SIG-M5 treated with dmso at 0.1 percent for 504 hours (cell line): ENCODE results near the gene ZNF385A.

ENCODE experiments used
- DNase-seq: peaks from one replicate; lab custom pipeline; 2025; ENCODE audit not compliant: unreplicated experiment; lab: John Stamatoyannopoulos, UW

ZNF385A gene, protein sequence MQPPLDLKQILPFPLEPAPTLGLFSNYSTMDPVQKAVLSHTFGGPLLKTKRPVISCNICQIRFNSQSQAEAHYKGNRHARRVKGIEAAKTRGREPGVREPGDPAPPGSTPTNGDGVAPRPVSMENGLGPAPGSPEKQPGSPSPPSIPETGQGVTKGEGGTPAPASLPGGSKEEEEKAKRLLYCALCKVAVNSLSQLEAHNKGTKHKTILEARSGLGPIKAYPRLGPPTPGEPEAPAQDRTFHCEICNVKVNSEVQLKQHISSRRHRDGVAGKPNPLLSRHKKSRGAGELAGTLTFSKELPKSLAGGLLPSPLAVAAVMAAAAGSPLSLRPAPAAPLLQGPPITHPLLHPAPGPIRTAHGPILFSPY

DNA sequence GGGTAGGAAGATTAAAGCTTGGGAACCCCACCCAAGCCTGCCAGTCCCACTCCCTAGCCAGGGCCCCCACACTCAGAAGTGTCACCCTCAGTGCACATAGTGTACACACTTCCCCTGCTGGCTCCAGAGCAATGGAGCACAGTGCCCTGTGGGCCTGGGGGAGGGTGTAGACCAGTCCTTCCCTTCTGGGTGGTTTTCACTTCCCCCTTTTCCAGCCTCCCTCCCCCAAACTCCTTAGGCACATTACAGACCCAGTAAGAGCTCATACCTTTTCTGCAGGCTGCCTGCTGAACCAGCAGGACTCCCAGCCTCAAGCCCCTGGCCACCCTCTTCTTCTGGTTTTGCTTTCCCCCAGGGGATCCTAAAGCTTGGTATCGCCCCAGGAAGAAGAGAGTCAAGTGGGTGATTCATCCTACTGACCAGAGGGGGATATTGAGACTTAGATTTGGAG lies at the start of gene ZNF385A:
Gene ZNF385A (minus strand): TSS at position 143 of the 451 bp plus-strand sequence. CDS start 219 bp downstream, outside the sequence.
- DNase-seq: peak; percentile 99

DNA sequence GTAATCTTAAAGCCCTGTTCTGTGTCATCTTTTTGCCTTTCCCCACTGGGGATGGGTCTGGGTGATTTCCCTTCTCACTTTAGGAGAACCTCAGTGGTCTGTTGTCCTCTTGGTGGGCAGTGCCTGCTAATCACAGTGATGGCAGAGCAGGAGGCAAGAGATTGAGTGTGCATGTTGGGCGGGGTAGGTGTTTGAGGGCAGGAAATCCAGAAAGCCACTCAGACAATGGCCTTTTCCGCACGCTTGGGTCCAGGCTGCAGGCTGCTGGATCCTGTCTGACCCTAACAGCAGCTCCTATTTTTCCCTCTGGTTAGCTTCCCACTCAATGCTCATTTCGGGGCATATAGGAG lies 48.3 kb upstream of the ZNF385A start:
- no peak for DNase-seq

DNA sequence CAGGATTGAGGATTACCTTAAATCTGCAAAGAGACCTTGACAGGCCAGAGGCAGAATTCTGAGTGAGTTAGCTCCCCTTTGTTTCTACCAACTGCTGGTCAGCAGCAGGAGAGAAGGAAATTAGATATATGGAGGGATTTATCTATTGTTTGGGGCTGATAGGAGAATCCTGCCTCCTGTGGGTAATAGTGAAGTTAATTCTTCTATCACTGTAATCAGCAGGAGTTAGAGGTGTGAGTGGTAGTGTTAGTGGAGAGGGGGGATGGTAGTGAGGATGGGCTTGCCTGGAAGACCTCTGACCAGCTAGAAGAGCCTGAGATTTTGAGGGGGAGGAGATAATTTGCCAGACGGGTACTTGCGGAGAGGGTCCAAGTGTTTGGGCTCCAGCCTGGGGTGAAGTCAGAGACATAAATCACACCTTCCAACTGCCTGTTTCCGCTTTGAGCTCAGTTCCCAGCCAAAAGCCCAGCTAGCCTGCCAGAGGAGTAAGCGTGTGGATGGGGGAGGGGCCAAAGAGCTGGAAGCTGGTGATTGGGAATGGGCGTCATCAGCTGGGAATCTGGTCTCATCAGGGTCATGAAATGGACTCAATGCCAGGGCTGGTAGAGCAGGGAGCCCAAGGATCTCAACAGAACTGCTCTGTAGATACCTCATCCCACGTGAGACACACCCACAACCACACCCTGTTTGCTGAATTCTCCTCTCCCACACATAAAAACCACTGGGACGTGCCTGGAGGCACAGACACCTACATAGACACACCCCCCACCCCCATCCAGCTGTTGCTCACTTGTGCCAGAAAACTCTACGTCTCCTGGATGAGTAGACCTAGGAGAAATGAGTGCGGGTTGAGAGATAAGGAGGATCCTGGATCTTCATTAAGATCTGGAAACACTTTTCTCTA lies 47.6 kb upstream of the ZNF385A start:
- no peak for DNase-seq

DNA sequence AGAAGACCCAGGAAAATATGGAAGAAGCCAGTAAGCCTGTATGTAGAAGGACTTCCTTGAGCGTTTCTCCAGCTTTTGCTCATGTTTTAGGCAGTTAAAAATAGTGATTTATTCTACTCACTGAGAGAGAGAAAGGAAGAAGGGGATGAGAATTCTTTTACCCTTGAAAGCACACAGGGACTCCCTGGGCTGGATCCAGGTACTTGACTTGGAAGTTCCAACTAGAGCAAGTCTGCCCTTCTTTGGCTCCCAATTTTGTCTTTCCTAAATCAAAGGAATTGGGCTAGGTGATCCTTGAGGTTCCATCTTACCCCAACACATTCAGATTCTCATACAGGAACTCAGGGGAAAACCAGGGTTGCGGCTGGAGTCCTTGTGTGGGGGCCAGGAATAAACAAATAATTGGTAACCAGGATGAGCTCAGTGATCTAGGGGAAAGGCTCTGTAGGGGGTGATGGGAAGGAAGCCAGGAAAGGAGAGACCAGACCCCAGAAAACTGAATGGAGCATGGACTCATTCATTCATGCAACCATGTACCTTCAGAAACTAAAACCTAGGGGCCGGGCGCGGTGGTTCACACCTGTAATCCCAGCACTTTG lies 46.0 kb upstream of the ZNF385A start:
- DNase-seq: no peak

DNA sequence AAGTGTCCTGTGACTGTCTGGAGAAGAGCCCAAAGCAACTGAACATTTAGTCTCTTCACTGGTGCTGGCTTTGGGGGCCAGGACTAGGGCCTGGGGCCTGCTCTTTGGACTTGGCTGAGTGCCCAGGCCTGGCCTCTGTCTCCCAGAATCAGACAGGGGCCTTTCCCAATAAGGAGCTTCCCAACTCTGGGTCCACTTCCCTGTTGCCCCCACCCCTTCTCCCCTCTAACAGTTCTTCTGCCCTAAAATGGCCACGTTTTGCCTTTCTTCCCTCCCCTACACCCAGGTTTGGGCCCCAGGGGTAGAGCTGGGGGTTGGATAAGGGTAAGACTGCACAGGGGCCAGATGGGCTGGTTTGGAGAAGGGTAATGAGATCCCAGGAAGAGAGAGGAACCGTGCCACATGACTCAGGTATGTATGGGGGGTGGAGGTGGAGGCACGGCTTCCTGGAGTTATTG lies 44.5 kb upstream of the ZNF385A start:
- no peak for DNase-seq

DNA sequence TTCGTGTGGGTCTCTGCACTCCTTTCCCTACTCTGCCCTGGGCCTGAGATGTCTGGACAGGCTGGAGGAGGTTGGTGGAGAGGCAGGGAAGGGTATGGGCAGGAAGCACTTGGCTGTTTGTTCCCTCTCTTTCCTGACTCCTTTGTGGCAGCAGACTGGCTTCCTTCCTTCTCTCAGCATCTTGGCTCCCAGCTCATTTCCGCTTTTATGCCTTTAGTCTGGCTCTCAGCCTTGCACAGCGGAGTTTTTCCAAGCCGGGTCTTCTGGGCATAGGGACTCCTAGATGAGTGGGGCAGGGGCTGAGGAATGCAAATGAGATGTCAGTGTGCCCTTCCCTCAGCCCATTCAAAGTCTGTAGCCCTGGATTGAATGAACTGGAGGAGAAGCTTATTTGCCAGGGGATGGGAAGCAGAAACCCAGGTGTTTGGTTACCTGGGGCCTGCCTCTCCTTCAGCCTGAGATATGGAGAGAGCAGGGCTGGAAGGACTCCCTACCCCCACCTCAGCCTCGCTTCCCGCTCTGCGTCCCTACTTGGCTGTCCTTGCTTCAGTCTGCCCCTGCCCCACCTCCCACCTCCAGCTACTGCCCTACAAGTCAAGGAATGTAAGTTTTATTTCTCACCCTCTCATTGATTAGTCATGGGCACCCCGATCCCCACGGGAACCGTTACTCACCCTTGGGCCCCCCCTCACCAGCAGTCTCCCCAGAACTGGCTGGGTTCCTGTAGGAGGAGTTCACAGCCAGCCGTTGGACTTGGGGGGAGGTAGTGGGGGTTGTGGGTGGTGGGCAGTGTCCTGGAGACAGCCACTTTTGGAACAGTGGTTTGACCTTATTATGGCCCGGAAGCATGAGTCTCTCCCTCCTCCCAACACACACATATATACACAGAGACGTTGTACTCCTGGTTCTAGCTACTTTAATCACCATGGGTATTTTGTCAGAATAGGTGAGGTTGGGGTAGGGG lies 43.8 kb upstream of the ZNF385A start:
- no peak for DNase-seq

DNA sequence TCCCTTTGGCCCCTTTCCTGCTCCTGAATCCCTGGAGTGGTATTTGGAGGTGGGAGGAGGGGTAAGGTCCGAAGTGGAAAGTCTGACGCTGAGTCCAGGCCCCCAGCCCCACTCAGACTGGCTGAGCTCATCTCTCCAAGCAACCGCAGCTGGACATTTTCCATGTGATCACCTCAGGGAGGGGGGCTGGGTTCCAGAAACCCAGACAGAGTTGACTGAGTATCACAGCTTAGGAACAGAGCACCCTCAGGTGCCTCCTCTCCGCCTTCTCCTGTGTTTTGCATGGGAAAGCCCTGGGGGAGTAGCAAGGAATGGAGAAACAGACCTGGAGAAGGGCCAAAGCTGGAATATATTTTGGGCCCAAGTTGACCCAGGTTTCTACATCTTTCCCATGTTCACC lies 42.6 kb upstream of the ZNF385A start:
- no peak for DNase-seq

DNA sequence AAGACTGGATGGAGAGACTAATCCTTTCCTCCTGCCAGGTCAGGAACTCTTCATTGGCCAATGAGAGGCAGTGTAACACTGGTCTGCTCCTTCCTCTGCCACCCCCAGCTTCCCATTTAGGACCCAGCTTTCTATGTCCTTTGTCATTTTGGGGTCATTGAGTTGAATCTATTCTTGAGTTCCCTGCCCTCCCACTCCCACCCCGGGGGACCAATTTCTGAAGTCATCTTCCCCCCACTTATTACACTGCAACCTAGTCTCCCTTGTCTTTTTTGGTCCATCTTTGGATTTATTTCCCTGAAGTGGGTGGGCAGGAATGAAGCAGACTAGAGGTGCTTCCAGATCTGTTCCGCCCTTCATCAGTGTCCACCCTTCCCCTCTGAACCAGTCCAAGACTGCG lies 42.2 kb upstream of the ZNF385A start:
- DNase-seq: no peak

DNA sequence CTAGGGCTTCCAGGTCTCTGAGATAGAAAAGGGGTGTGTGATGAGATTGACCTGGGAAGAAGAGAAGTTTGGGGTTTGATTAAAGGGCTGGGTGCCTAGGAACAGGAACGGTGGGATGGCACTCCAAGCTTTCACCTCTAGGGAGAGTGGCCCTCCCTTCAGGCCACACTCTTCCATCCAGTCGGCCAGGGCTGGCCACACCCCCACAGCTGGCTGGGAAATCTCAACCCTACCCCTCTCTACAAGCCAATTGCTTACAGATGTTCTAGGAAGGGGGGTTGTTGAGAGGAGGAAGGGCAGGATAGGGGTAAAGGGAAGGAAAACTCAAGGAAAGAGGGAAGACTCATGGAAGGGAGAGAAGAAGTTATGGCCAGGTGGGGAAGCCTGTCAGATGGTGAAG lies 41.2 kb upstream of the ZNF385A start:
- DNase-seq: no peak

DNA sequence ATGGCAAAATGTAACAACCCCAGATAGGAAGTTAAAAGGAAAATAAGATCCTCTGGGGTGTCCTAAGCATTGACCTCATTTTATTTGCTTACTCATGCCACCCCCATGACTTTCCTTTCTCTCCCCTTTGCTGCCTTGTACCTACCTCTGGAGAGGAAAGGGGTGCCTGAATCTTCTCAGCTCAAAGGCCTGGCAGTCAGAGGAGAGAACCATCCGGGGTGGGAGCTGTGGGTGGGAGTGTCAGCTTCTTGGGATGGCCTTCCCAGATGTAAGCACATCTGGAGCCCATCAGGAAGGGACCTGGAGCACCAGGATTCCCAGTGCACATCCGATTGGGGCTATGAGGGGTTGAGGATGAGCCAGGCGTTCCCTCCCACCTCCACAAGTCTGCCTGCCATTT lies 39.7 kb upstream of the ZNF385A start:
- no peak for DNase-seq

DNA sequence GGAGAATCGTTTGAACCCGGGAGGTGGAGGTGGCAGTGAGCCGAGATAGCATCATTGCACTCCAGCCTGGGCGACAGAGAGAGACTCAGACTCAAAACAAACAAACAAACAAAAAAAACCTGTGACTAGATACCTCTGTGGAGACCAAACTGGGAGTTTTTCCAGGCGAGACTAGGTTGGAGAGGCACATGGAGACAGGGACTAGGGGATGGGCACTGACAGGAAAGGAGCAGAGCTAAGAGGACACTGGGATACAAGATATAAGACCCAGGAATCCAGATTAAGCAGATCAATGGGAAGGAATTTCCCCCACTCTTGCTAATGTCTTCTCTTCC lies 39.2 kb upstream of the ZNF385A start:
- DNase-seq: no peak

DNA sequence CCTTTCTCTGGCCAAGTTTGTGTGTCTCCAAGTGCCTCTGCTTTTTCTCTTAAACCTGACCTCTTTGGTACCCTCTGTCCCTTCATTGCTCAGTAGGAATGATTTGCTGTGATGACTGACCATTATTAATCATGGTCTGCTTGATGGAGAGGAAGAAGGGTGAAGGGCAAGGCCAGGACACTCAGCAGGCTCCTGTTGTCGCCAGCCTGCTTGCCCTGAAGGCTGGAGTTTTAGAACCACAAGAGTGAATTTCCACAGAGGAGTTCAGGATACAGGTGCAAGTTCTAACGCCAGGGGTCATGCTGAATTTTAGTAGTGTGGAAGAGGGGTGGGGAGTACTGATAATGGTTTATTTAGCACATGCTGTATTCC lies 37.3 kb upstream of the ZNF385A start:
- DNase-seq: no peak

DNA sequence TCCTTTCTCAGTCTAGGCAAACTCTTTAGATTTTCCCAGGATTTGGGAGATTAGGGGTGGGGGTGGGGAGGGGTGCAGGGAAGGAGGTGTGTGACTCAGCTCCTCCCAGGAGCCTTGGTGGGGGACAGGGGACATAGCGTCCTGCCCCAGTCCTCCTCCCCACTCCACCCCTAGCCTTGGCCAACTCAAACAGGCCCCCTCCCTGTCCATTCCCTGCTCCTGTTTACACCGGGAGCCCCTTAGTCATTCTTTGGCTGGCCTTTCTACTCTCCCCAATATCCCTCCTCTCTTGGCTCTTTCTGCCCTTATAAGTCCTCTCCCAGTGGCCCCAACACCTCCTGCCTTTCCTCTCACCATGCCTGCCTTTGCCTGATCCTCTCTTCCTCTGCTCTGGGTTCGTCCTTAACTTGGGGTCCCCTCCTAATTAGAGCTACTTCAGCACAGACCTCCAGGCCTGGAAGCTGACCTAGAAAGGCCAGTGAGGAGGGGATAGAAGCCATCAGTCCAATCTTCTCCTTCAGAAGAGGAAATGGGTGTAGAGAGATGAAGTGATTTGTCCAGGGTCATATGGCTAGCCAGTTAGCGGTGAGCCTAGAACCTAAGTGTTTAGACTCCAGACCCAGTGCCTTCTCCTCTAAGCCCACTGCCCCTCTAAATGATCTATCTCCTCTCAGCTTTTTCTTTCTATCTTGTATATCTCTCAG lies 36.8 kb upstream of the ZNF385A start:
- DNase-seq: no peak

DNA sequence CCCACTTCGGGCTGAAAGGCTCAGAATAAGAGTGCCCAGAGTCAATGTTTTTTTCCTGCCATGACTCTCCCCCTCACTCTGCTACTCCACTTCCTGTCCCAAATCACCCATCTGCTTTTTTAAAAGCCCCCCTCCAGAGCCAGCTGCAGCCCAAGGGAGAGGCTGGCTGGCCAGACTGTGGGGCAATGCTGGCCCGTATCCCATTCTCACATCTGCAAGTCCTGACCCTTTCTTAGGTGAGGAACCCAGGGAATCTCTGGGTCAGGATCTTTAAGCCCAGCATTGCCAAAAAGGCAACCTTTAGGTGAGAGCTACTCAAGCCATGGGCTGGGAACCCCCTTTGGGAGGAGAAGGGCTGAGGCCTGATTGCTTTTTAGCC lies 36.2 kb upstream of the ZNF385A start:
- DNase-seq: no peak

DNA sequence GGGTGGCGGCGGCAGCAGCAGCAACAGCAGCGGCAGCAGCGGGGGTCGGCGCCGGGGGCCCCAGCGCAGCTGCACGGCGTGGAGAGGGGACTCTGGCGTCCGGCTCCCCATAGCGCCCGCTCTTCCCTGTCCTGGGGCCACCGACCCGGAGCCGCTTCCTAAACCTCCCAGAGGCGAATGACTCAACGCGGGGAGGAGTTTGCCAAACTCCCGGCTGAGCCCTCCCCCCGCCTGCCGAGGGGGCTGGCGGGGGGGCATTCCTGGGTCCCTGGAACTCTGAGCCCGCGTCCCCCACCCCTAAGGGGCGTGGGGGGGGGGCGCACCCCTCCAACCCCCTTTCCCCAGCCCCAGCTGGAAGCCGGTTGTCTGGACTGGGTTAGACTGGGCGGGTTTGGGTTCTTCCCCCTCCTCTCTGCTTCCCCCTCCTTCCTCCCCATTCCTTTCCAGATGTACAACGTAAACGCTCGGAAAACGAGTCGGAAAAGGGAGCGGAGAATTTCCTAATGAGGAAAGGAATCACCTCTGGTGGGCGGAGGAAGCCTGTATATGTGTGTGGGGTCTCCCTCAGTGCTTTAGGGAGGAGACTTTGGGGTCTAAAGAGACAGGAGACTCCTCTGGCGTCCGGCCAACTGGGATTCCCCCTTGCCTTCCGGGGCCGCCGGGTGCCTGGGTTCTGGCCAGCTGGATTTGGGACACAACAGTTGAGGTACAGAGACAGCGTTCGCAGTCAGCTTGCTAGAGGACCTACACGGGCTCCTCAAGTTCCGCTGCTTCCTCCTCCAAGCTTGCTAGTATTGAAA lies 34.8 kb upstream of the ZNF385A start, which contains the start of gene ITGA5:
Gene ITGA5 (minus strand): TSS at position 179 of the 800 bp plus-strand sequence. CDS start 68 bp downstream, at position 111.
- peak; percentile 28 for DNase-seq

DNA sequence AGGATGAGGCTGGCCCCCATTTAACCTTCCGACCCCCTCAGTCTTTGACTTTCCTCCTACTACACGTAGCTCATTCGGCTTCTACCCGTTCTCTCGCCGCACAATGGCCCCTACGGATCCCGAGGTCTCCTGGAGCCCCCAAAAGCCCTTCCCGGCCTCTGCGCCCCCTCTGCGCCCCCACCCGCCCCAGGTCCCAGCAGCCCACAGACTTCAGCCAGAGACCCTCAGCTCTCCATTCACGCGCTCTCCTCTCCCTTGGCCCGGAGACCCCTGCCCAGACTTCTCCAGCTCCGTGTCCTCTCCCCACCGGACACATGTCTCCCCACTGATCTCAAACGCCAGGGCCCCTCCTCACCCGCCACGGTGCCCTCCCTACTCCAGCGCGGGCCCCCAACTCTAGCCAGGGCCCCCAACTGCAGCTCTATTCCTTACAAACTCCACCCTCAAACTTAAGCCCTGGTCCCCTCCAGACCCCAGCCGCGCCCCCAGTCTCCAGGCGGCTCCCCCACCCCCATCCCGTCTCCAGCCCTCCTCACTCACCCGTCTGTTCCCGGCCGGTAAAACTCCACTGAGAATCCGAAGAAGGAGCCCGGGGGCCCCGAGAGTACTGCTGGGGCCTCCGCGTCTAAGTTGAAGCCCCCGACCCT lies 34.0 kb upstream of the ZNF385A start:
- no peak for DNase-seq

DNA sequence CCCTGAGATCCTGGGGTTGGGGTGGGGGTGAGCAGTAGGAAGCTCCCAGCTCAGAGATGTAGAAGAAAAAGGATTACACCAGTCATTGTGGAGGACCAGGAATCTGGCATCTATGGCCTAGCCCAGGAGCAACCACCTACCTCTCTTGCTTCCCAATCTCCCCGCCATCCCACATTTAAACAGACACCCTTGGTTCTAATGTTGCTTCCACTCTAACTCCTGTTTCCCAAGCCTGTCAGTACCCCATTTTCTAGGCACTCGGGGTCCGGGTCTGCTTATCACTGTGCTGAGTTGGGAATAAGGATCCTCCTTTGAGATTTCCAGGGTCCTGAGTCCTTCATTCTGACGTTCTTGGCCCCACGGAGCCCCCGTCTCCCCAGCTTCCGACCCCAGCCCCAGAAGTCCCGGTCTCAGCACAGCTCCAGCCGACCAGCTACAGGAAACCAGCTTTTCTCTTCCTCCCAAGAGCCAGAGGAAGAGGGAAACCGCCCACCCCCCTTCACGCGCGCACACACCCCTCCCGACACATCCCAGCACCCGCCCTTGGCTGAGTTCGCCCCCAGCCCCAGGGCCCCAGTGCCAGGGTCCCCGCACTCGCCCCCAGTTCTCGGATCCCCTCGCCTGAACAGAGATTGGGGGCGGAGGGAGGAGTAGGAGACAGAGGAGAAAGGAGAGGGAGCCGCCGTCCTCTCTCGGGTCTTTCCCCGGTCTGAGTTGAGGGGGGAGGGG lies 33.3 kb upstream of the ZNF385A start:
- DNase-seq: no peak
